CD14-positive monocyte (primary cell): ENCODE results near the gene CD248. TPM values are rescaled to one million over a fixed set of nuclear protein-coding genes. Genes with fewer than 3 reads are reported as not detected.
A peak's percentile ranks its signal among the peaks of the same experiment; 100 is the strongest.
"Not testable (repeated sequence)": the region's sequence is repeated elsewhere in the genome, so short reads cannot be mapped to it uniquely, and the experiment has no call there.

Experiments
- DNase-seq, 3 donors: peaks; one replicate each; pipeline ENCODE4 v3.0.0-alpha.2; 2011 to 2022
- H2AFZ ChIP-seq: 2 replicates; pipeline ENCODE4 v1.6.0; 2012; ENCODE audit warnings: mild to moderate bottlenecking, low read depth, low read length, inconsistent platforms; ENCODE audit not compliant: insufficient read depth, poor library complexity, severe bottlenecking
- H3K27ac ChIP-seq, 2 donors: 1 replicate in 1 of 2; 2 replicates in 1 of 2; pipeline ENCODE4 v1.5.1; 2012 to 2013; ENCODE audit warnings: low read length in 2 of 2, control low read depth in 1 of 2, inconsistent platforms in 1 of 2, low read depth in 1 of 2, mild to moderate bottlenecking in 1 of 2
- H3K27me3 ChIP-seq, 2 donors: one replicate each; pipeline versions ENCODE4 v1.6.0 to v1.6.1; 2011 to 2013; ENCODE audit warnings: low read length in 2 of 2; ENCODE audit not compliant: control insufficient read depth in 2 of 2, insufficient read depth in 2 of 2
- H3K36me3 ChIP-seq, 2 donors: replicated peaks in 1 of 2; 1 replicate in 1 of 2; 2 replicates in 1 of 2; pipeline versions ENCODE4 v1.5.1 to v1.6.1; 2012 to 2013; ENCODE audit warnings: low read length in 2 of 2, control low read depth in 1 of 2, inconsistent platforms in 1 of 2, mild to moderate bottlenecking in 1 of 2; ENCODE audit not compliant: insufficient read depth in 2 of 2, control insufficient read depth in 1 of 2
- H3K4me1 ChIP-seq, 2 donors: 1 replicate in 1 of 2; 2 replicates in 1 of 2; pipeline versions ENCODE4 v1.5.1 to v1.6.1; 2012 to 2013; ENCODE audit warnings: low read length in 2 of 2, control low read depth in 1 of 2, inconsistent platforms in 1 of 2, mild to moderate bottlenecking in 1 of 2, moderate library complexity in 1 of 2; ENCODE audit not compliant: insufficient read depth in 2 of 2, control insufficient read depth in 1 of 2
- H3K4me2 ChIP-seq: replicated peaks from 2 replicates; pipeline ENCODE3; 2012; ENCODE audit warnings: low read length, moderate library complexity, mild to moderate bottlenecking; ENCODE audit not compliant: poor library complexity, severe bottlenecking; ENCODE audit errors: extremely low read depth
- H3K4me3 ChIP-seq, 3 experiments: fragments of 200-600 bp in 1 of 3; sonication (generic) in 1 of 3; replicated peaks in 1 of 3; 1 replicate in 2 of 3; 2 replicates in 1 of 3; pipeline ENCODE4 v1.5.1; 2011 to 2013; ENCODE audit warnings: low read length in 3 of 3, mild to moderate bottlenecking in 3 of 3, control low read depth in 2 of 3, low read depth in 2 of 3, inconsistent platforms in 1 of 3, moderate library complexity in 1 of 3
- H3K79me2 ChIP-seq: 2 replicates; pipeline ENCODE4 v1.6.0; 2012; ENCODE audit warnings: mild to moderate bottlenecking, control low read depth, inconsistent platforms, low read length, moderate library complexity; ENCODE audit not compliant: insufficient read depth
- H3K9ac ChIP-seq: 2 replicates; pipeline ENCODE4 v1.6.0; 2017; ENCODE audit warnings: low read length, mild to moderate bottlenecking; ENCODE audit not compliant: insufficient read depth, poor library complexity, severe bottlenecking
- H3K9me3 ChIP-seq, 2 donors: replicated peaks in 1 of 2; 1 replicate in 1 of 2; 2 replicates in 1 of 2; pipeline versions ENCODE4 v1.5.1 to v1.6.1; 2012 to 2013; ENCODE audit warnings: low read length in 2 of 2, control low read depth in 1 of 2; ENCODE audit not compliant: control insufficient read depth in 1 of 2, insufficient read depth in 1 of 2
- H4K20me1 ChIP-seq: 2 replicates; pipeline ENCODE4 v1.6.0; 2012; ENCODE audit warnings: mild to moderate bottlenecking, low read length, control low read depth, moderate library complexity; ENCODE audit not compliant: insufficient read depth
- H3K27ac Mint-ChIP-seq, 7 donors: one replicate each; pipeline ENCODE4 v1.8.0; 2020; ENCODE audit warnings: mild to moderate bottlenecking in 7 of 7, mixed read lengths in 7 of 7, moderate library complexity in 6 of 7, inconsistent platforms in 2 of 7
- H3K27me3 Mint-ChIP-seq, 3 donors: one replicate each; pipeline ENCODE4 v1.8.0; 2021 to 2022; ENCODE audit warnings: low read depth in 3 of 3, mild to moderate bottlenecking in 3 of 3, mixed read lengths in 3 of 3, moderate library complexity in 3 of 3, inconsistent platforms in 1 of 3
- H3K36me3 Mint-ChIP-seq, 2 donors: one replicate each; pipeline ENCODE4 v1.8.0; 2020; ENCODE audit warnings: mixed read lengths in 2 of 2, inconsistent platforms in 1 of 2, mild to moderate bottlenecking in 1 of 2
- H3K4me1 Mint-ChIP-seq: one replicate; pipeline ENCODE4 v1.8.0; 2020; ENCODE audit warnings: mild to moderate bottlenecking, mixed read lengths
- H3K4me3 Mint-ChIP-seq, 2 donors: one replicate each; pipeline ENCODE4 v1.8.0; 2020; ENCODE audit warnings: mild to moderate bottlenecking in 2 of 2, mixed read lengths in 2 of 2, moderate library complexity in 1 of 2
- H3K9me3 Mint-ChIP-seq, 7 donors: one replicate each; pipeline ENCODE4 v1.8.0; 2020 to 2022; ENCODE audit warnings: mixed read lengths in 7 of 7, mild to moderate bottlenecking in 6 of 7, moderate library complexity in 6 of 7, inconsistent platforms in 2 of 7
- WGBS: methylation state at CpG from one replicate; pipeline ENCODE4 v1.1.5; 2013; ENCODE audit warnings: missing lambda C conversion rate; ENCODE audit not compliant: insufficient coverage; 5-methylcytosine and 5-hydroxymethylcytosine counted together
- intact Hi-C, 2 donors: fragments of 100-400 bp; cut with micrococcal nuclease; formaldehyde crosslinking; loops; one replicate each; pipeline versions ENCODE4 v1.15.0 to v1.15.1; 2023
- polyA plus RNA-seq, 3 donors: library from polyadenylated mRNA; depleted of rRNA in 1 of 3; unstranded in 2 of 3; stranded (reverse) in 1 of 3; fragments of 300-500 nt in 2 of 3; fragments of >200 nt in 1 of 3; fragmentation: Illumina TruSeq in 2 of 3; gene quantifications; 1 replicate in 2 of 3; 2 replicates in 1 of 3; pipeline ENCODE4 v1.2.3, GENCODE V29; 2012 to 2021
- TF ChIP-seq, protein P1 (sequence below): fragments of 200-600 bp; IDR thresholded peaks from one replicate; pipeline ENCODE4 v1.8.0; 2022; ENCODE audit warnings: antibody characterized with exemption, mild to moderate bottlenecking

Gene CD248
- polyA plus RNA-seq, 3 donors: 0.05 to 0.13 TPM; not detected in 1

GRCh38 chr11:66311965-66312548 lies 4.8 kb downstream of the CD248 start:
- Histone ChIP-seq H3K4me2 (peak overlapping the region; percentile 90), H3K9ac (peak overlapping the region; percentile 69), H3K9me3 (no peaks in the 10 kb centered on the region), H3K4me1 (peaks cover 32 to 42% of the 10 kb centered on the region in 2 donors), H3K27ac (peak overlapping the region; percentile 85 to 90), H3K4me3 (peak overlapping the region; percentile 40 to 90 (median 69)), H2AFZ (peak overlapping the region; percentile 85), H3K36me3 (no peaks in the 10 kb centered on the region), H4K20me1 (no peaks in the 10 kb centered on the region), H3K27me3 (no peaks in the 10 kb centered on the region), H3K79me2 (no peaks in the 10 kb centered on the region)
- Mint-ChIP-seq H3K4me3 (peak overlapping the region; percentile 92 to 98), H3K9me3 (peaks cover 0 to 2% (median 0%) of the 10 kb centered on the region in 7 donors), H3K36me3 (peaks cover 0 to 2% of the 10 kb centered on the region in 2 donors), H3K27me3 (peaks cover 8 to 17% (median 13%) of the 10 kb centered on the region in 3 donors), H3K27ac (peak overlapping the region; percentile 96 to 99 (median 97)), H3K4me1 (peaks cover 25% of the 10 kb centered on the region)
- intact Hi-C loops: loop anchor here (1.0 to 10.0 kb wide), 4 partner anchors 16 to 77 kb away; partner anchors contain the start of gene BRMS1 (in 1 of the 2)
- under 1% methylated on average over 44 of the region's 44 CpGs for WGBS
- TF ChIP-seq, protein P1, sequence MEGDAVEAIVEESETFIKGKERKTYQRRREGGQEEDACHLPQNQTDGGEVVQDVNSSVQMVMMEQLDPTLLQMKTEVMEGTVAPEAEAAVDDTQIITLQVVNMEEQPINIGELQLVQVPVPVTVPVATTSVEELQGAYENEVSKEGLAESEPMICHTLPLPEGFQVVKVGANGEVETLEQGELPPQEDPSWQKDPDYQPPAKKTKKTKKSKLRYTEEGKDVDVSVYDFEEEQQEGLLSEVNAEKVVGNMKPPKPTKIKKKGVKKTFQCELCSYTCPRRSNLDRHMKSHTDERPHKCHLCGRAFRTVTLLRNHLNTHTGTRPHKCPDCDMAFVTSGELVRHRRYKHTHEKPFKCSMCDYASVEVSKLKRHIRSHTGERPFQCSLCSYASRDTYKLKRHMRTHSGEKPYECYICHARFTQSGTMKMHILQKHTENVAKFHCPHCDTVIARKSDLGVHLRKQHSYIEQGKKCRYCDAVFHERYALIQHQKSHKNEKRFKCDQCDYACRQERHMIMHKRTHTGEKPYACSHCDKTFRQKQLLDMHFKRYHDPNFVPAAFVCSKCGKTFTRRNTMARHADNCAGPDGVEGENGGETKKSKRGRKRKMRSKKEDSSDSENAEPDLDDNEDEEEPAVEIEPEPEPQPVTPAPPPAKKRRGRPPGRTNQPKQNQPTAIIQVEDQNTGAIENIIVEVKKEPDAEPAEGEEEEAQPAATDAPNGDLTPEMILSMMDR: peak; percentile 98
- DNase-seq: peak; percentile 78 to 85 (median 83)

DNA sequence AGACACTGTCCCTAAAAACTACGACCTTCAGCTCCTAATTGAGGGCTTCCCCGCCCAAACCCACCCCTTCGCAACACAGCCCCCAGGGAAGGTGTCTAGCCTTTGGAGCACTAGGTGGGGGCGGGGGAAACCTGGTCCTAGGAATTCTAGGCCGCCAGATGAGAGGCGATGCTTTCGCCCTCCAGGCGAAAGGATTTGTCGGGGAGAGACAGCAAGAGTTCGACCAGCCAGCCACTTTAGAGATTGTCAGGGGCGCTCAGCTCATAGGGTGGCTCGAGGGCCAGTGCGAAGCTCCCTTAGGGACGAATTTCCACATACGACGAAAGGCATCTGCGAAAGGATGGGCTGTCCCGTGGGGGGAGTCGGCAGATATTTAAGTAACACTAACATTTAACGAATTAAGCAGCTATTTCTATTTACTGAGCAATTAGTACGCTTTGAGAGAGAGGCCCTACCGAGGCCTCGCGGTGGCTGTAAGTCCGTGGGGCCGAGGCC lies 5.3 kb downstream of the CD248 start:
- Histone ChIP-seq H3K36me3 (no peaks in the 10 kb centered on the region), H3K4me3 (peak overlapping the region; percentile 40 to 90 (median 69)), H3K4me2 (peak overlapping the region; percentile 90), H4K20me1 (no peaks in the 10 kb centered on the region), H3K79me2 (no peaks in the 10 kb centered on the region), H3K4me1 (peaks cover 28 to 37% of the 10 kb centered on the region in 2 donors), H3K27me3 (no peaks in the 10 kb centered on the region), H3K9me3 (no peaks in the 10 kb centered on the region), H2AFZ (peak overlapping the region; percentile 85), H3K27ac (peak overlapping the region; percentile 85 to 90), H3K9ac (peak overlapping the region; percentile 69)
- 34% methylated on average over 16 of the region's 26 CpGs for WGBS
- TF ChIP-seq, protein P1: no peak
- H3K36me3 Mint-ChIP-seq: peaks cover 0 to 2% of the 10 kb centered on the region in 2 donors
- no peak for DNase-seq
- intact Hi-C loops: loop anchor here (1.0 to 10.0 kb wide), 2 partner anchors 73 to 78 kb away; no protein-coding TSS in a partner anchor
- peaks cover 0 to 2% (median 0%) of the 10 kb centered on the region in 7 donors for H3K9me3 Mint-ChIP-seq
- peaks cover 8 to 18% (median 12%) of the 10 kb centered on the region in 3 donors for H3K27me3 Mint-ChIP-seq
- peak overlapping the region; percentile 92 to 98 for H3K4me3 Mint-ChIP-seq
- peak overlapping the region; percentile 96 to 99 (median 97) for H3K27ac Mint-ChIP-seq
- H3K4me1 Mint-ChIP-seq: peaks cover 24% of the 10 kb centered on the region

DNA sequence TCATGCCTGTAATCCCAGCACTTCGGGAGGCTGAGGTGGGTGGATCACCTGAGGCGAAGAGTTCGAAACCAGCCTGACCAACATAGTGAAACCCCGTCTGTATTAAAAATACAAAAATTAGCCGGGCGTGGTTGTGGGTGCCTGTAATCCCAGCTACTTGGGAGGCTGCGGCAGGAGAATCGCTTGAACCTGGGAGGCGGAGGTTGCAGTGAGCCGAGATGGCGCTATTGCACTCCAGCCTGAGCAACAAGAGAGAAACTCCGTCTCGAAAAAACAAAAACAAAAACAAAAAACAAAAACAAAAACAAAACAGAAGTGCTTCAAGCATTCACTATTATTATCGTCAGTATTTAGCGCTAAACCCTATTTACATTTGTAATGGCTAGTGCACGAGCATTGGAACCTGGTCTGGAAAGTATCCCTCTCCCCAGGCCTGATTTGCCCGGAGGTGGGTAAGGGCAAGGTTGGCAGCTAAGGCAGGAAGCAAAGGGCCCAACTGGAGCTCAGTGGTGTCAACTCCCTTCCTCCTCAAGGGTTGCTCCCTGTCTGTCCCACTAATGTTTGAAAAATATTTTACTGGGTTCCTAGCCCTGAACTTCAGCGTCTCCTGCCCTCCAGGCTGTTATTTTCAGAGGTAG lies 5.9 kb downstream of the CD248 start:
- H3K27me3 ChIP-seq, H3K79me2 ChIP-seq, H3K36me3 ChIP-seq, H3K9ac ChIP-seq, H4K20me1 ChIP-seq, H2AFZ ChIP-seq, H3K4me3 Mint-ChIP-seq, H3K4me3 ChIP-seq, H3K27ac Mint-ChIP-seq, H3K27ac ChIP-seq, H3K9me3 ChIP-seq, DNase-seq, H3K36me3 Mint-ChIP-seq, H3K4me2 ChIP-seq, H3K9me3 Mint-ChIP-seq: not testable (repeated sequence)
- Mint-ChIP-seq H3K27me3 (peaks cover 9 to 17% (median 12%) of the 10 kb centered on the region in 3 donors), H3K4me1 (peaks cover 24% of the 10 kb centered on the region)
- intact Hi-C loops: loop anchor here (1.0 to 10.0 kb wide), 2 partner anchors 74 to 78 kb away; no protein-coding TSS in a partner anchor
- 91% methylated on average over 9 of the region's 18 CpGs for WGBS
- H3K4me1 ChIP-seq: peaks cover 25 to 33% of the 10 kb centered on the region in 2 donors
